Activated T-cell treated with anti-CD3 and anti-CD28 coated beads for 4 hours (primary cell): ENCODE measurements around the gene PCID2.
A peak's percentile ranks its signal among the peaks of the same experiment; 100 is the strongest.
"Not testable (repeated sequence)": the region's sequence is repeated elsewhere in the genome, so short reads cannot be mapped to it uniquely, and the experiment has no call there.

ENCODE experiments used
- DNase-seq: peaks from one replicate; pipeline ENCODE4 v3.0.0-alpha.2; 2020

The PCID2 gene

GRCh38 chr13:113208421-113209335 lies at the start of gene PCID2:
Gene PCID2 (minus strand): TSS chr13:113208669. CDS start chr13:113208634, 35 bp downstream.
- peak; percentile 90 for DNase-seq

GRCh38 chr13:113257908-113258307 lies 49.4 kb upstream of the PCID2 start:
- not testable (repeated sequence) for DNase-seq

- no peak for DNase-seq
Measured at GRCh38 chr13:113252516-113253095, 44.1 kb upstream of the PCID2 start.

- DNase-seq: no peak
Measured at GRCh38 chr13:113245849-113246796, 37.7 kb upstream of the PCID2 start.

- no peak for DNase-seq
Measured at GRCh38 chr13:113243847-113244246, 35.4 kb upstream of the PCID2 start.

- DNase-seq: not testable (repeated sequence)
Measured at GRCh38 chr13:113241623-113242022, 33.2 kb upstream of the PCID2 start.

GRCh38 chr13:113239986-113240385 lies 31.5 kb upstream of the PCID2 start:
- no peak for DNase-seq

- DNase-seq: no peak
Measured at GRCh38 chr13:113239357-113239756, 30.9 kb upstream of the PCID2 start.

- no peak for DNase-seq
Measured at GRCh38 chr13:113238536-113238935, 30.1 kb upstream of the PCID2 start.

GRCh38 chr13:113233101-113233500 lies 24.6 kb upstream of the PCID2 start:
- DNase-seq: no peak

GRCh38 chr13:113232208-113233003 lies 23.9 kb upstream of the PCID2 start:
- DNase-seq: no peak

GRCh38 chr13:113231306-113232207 lies 23.1 kb upstream of the PCID2 start:
- DNase-seq: peak; percentile 55

- DNase-seq: no peak
Measured at GRCh38 chr13:113229791-113230190, 21.3 kb upstream of the PCID2 start.

- DNase-seq: no peak
Measured at GRCh38 chr13:113229161-113229560, 20.7 kb upstream of the PCID2 start.

- no peak for DNase-seq
Measured at GRCh38 chr13:113226873-113227450, 18.5 kb upstream of the PCID2 start.

GRCh38 chr13:113225515-113225914 lies 17.0 kb upstream of the PCID2 start:
- DNase-seq: no peak

- DNase-seq: no peak
Measured at GRCh38 chr13:113224486-113224885, 16.0 kb upstream of the PCID2 start.

GRCh38 chr13:113223070-113223469 lies 14.6 kb upstream of the PCID2 start:
- DNase-seq: no peak

GRCh38 chr13:113220877-113221276 lies 12.4 kb upstream of the PCID2 start:
- no peak for DNase-seq

GRCh38 chr13:113220141-113220598 lies 11.7 kb upstream of the PCID2 start:
- DNase-seq: no peak
